Stimulated activated CD8-positive, alpha-beta memory T cell treated with anti-CD3 and anti-CD28 coated beads, Interleukin-2, amount 100 ng/mL, for 48 hours (primary cell): ENCODE results near the gene ADAMTSL5.
A peak's percentile ranks its signal among the peaks of the same experiment; 100 is the strongest.

Experiments
- DNase-seq, 2 donors: peaks; one replicate each; pipeline ENCODE4 v3.0.0-alpha.2; 2020; ENCODE audit warnings: low read depth in 2 of 2

Gene ADAMTSL5

DNA sequence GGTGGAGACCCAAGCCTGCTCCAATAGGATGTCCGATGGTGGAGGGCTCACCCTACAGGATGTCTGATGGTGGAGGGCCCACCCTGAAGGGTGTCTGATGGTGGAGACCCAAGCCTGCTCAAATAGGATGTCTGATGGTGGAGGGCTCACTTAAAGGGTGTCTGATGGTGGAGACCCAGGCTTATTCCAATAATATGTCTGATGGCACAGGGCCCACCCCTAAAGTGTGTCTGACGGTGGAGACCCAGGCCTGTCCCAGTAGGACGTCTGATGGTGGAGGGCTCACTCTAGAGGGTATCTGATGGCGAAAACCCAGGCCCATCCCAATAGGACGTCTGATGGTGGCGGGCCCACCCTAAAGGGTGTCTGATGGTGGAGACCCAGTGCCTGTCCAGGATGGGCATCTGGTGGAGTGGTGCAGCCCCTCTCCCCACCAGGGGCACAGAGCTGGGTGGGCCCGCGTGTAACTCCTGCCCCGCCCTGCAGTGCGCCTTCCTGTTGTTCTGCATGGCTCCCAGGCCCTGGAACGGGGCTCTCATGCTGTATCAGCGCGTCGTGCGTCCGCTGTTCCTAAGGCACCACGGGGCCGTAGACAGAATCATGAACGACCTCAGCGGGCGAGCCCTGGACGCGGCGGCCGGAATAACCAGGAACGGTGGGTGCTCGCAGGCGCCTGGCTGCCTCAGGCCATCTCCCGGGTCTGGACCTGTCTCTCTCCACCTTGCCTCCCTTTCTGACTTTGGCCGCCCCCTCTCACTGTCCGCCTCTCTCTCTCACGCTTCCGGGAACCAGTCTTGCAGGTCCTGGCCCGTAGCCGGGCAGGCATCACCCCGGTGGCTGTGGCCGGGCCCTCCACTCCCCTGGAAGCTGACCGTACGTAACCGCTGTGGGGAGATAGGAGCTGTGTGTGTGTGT lies 16.8 kb downstream of the ADAMTSL5 start:
- DNase-seq = no peak

DNA sequence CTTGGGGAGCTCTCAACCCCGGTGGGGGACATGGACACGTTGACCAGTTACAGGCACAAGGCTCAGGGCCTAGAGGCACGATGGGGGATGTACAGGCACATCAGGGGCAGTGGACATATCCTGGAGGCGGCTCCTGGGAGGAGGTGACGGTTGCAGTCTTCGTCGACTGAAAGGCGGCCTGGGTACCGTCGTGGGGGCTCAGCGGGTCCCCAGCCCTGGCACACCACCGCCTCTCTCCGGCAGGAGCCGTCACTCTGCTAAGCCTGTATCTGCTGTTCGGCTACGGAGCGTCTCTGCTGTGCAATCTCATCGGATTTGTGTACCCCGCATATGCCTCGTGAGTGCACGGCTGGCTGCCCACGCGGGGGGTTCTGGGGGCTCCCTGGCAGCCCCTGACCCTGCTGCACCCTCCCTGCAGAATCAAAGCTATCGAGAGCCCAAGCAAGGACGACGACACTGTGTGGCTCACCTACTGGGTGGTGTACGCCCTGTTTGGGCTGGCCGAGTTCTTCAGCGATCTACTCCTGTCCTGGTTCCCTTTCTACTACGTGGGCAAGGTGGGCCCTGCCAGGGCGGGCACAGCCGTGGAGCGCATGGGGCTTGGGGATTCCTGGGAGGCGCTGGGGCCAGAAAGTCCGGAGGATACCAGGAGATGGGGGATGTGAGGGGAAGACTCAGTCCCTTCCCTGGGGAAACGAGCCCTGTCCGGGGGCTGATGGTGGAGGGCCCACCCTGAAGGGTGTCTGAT lies 17.6 kb downstream of the ADAMTSL5 start:
- DNase-seq = no peak

DNA sequence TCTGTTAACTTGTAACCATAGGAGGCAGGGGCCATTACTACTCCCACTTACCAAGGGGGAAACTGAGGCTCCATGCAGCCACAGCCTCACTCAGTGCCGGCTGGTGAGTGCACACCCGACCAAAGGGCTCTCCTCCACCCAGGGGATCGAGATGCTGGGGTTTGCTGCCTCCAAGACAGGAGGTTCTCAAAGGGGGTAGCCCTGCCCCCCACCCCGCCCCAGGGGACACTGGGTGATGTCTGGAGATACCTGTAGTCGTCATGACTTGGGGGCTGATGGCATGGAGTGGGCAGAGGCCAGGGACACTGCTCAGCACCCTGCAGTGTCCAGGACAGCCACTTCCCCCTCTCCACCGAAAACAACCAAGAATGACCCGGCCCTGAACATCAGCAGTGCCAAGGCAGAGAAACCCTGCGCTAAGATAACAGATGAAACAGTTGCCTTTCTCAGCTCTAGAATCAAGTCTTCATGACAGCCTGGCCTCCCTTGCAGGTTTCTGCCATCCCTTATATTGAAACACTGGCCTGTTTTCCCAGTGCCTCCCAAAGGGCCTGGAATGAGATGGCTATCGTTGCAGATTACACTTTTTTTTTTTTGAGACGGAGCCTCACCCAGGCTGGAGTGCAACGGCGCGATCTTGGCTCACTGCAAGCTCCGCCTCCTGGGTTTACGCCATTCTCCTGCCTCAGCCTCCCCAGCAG lies 18.6 kb downstream of the ADAMTSL5 start:
- no peak for DNase-seq

DNA sequence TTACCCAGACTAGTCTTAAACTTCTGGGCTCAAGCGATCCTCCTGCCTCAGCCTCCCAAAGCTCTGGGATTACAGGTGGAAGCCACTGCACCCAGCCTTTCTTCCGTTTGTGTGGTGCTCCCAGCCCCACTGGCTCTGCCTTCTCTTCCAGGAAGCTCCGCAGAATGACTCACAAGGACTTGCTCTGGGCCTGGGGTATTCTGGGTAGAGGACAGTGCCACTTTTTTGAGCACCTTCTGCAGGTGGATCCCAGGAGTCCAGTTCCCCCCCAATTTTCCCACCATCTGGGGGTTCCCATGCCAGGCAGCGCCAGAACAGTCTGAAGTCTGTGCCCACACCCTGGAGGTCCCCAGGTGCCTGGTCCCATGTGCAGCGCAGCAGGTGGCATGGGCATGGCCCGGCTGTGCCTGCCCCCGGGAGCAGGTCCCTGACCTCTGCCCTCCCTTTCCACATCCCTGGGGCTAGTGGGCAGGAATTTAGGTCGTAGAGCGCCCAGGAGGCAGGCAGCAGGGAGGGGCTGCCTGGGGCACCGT lies 20.3 kb downstream of the ADAMTSL5 start:
- DNase-seq = no peak

DNA sequence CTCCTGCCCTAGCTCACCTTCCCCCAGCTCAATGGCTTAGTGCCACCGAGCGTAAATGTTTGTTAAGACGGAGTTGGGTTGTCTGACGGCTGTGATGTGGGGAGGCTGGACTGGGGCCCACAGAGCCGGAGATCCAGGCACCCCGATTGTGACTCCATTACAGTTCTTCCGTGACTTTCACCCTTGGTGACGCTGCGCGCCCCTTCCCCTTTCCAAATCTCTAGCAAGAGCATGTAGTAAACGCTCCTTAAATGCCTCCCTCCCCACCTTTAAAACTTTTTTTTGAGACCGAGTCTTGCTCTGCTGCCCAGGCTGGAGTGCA lies 21.0 kb downstream of the ADAMTSL5 start:
- no peak for DNase-seq

DNA sequence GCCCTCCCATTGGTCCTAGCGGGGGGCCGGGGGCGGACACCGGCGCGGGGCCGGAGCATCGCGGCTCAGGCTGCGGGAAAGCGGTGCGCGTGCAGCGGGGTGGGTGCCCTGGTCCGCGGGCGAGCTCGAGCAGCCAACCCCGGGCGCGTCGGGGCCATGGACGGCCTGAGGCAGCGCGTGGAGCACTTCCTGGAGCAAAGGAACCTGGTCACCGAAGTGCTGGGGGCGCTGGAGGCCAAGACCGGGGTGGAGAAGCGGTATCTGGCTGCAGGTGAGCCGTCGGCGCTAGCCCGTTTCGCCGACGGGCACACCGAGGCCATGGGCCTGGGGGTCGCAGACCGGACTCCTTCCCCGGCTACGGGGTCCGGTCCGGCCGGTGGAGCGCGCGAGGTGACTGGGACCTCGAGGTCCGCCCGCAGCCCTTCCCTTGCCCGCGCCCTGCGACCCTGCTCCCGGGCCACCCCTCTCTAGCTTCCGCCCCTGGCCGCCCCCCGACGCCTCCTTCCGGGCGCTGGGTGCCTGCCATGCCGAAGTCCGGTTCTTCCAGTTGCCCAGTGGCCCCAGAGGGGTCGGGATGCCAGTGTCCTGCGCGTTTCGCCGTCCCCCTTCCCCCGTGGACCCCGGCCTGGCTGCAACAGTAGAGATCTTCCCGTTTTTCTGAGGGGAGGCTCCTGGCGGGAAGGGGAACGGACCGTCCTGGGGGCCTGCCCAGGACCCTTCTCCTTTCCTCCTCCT lies 21.5 kb downstream of the ADAMTSL5 start, which contains the start of gene REEP6:
TSS of gene REEP6 (plus strand) at position 68 of the 735 bp plus-strand sequence. CDS start at position 157, 89 bp downstream.
- DNase-seq = no peak

DNA sequence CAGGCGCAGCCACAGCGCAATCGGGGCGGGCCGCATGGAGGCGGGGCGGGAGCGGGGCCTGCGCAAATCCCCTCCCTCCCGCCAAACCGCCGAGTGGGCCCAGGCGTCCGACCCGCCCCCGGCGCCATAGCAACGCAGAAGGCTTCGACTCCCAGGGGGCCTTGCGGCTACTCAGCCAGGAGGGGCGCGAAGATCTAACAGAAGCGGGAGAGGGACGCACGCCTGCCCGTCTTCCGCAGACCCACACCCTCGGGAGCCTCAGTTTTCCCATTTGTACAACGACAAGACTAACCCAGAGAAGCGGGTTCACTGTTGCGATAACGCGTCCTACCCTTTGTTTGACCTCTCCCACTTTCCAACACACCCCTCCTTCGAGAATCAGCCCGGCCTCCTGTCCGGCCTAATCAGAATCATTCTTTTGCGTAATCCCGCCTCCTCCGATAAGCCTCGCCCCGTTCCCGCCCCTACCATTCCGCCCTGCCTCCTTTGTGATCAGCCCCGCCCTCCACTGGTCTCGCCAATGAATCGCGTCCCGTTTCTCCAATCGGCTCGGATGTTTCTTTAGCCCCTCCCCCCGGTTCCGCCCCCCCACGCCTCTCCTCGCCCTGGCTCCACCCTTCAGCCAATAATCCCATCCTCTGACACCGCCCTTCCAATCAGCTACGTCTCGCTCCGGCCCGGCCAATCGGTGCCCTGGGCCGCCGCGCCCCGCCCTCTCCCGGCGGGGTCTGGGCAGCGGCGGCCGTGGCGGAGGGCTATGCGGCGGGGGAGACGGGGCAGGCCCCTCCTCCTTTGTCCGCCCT lies 22.3 kb downstream of the ADAMTSL5 start, which contains the start of gene PCSK4:
TSS of gene PCSK4 (minus strand) at position 40 of the 803 bp plus-strand sequence. CDS start at position 36, 4 bp downstream.
- peak; percentile 94 to 98 for DNase-seq

DNA sequence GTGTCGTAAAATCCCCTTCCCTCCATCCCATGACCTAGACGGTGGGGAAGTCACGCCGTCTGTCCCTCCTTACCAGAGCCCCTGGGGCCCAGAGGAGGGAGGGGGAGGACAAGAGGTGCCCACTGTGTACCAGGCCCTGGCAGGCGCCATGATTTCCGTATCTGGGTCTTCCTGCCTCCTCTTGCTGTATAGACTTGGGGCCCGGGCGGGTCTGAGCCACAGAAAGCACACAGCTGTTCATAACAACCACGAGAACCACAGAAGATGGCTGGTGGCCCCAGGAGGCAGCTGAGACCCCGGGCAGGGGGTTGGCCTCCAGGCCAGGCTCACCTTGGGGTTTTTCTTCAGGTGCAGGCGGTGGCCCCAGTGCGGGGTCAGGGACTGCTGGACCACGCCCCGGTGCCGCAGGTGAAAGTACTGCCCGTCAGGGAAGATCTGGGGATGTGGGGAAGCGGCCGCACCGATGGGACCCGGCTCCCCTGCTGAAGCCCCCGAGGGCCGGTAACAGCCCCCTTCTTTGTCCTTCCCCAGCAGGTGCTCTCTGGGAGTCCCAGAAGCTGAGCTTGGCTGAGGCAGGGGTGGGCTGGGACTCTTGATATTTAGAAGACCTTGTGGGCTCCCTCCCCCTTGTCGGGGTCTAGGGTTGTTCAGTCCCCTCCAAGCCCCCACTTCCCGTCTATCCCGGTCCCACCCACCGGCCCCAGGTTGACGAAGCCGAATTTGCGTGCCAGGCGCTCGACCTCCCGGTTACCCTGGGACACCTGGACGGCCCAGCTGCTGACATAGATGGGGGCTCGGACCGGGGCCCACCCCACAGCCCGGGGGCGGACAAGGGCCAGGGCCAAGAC lies 23.1 kb downstream of the ADAMTSL5 start:
- DNase-seq = no peak

DNA sequence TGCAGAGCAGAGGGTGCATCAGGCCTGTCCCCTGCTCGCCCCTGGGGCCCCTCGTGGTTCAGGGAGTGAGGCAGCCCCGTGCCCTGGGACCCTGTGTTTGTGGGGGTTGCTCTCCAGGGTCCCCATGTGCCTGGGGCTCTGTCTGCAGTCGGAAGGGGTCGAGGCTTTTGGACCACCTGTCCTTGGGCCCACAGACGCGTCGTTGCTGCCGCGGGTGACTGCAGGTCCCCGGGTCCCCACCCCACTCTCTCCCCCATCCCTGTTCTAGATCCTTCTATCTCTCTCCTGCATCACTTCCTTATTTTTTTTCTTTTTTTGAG lies 24.6 kb downstream of the ADAMTSL5 start:
- DNase-seq = no peak

DNA sequence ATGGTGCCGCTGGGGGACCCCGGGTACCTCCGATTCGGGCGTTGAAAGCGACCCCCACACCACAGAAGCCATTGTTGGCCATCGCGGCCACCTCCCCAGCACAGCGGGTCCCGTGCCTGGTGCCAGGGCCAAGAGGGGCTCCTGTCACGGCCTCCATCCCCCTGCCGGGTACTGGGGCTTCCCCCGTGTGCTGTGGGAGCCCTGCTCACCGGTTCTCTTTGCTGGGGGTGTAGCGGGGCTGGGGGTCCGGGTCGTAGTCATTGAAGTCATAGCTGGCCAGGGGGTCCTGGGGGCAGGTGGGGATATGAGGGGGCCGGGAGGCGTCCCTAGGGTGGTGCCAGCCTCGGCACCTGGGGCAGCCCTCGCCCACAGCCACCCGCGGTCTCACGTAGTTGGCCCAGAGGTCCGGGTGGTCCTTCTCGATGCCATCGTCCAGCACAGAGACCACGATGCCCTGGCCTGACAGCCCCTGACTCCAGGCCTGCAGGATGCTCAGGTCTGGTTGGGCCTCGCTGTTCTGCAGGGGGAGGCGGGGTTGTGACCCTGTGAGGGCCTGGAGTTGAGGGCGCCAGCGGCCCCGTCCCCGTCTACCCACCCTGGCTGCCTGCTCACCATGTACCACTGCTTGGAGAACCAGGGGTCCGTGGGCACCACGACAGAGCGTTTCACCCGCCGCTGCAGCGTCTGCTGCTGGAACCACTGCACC lies 25.1 kb downstream of the ADAMTSL5 start:
- DNase-seq = no peak

DNA sequence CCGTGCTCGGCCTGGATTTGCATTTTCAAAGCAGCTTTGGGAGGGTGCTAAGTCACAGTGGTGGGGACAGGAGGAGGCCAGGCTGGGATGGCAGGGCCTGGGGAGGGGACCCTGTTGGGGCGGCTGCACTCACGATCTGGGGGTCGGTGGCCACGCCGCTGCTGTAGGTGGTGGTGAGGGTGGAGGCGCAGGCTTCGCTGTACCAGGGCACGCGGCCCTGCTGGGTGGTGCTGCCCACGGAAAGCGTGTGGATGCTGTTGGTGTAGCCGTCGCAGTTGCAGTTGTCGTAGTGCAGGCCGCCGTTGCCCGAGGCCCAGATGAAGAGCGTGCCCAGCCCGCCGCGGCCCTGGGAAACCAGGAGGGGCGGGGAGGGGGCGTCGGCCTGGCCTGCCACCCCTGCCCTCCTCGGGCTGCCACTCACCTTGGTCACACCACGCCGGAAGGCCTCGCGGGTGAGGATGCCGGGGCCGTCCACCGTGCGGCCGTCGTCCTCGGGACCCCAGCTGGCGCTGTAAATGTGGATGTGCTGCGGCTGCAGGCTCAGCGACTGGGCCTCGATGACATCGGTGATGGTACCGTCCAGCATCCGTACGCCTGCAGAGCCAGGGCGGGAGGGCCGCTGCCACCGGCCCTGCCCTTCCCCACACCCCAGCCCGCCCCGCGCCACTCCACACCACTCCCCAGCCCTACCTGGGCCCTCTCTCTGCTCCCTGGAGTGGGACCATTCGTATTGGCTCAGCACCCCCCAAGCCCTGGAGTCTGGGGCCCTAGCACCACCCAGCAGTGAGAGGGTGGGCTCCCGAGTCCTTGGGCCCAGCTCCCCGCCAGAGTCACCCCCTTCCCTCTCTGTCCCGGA lies 25.9 kb downstream of the ADAMTSL5 start:
- no peak for DNase-seq

DNA sequence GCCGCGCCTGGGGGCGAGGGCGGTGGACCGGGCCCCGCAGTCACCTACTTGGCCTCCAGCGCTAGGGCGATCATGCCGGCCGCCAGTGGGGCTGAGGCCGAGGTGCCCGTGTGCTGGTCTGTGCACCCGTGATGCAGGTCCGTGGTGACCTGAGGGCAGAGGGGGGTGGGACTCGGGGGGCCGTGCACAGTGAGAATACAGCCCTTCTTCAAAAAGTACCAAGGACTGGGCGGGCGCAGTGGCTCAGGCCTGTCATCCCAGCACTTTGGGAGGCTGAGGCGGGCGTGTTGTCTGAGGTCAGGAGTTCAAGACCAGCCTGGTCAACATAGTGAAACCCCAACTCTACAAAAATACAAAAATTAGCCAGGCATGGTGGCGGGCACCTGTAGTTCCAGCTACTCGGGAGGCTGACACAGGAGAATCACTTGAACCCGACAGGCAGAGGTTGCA lies 28.8 kb downstream of the ADAMTSL5 start:
- DNase-seq = no peak

DNA sequence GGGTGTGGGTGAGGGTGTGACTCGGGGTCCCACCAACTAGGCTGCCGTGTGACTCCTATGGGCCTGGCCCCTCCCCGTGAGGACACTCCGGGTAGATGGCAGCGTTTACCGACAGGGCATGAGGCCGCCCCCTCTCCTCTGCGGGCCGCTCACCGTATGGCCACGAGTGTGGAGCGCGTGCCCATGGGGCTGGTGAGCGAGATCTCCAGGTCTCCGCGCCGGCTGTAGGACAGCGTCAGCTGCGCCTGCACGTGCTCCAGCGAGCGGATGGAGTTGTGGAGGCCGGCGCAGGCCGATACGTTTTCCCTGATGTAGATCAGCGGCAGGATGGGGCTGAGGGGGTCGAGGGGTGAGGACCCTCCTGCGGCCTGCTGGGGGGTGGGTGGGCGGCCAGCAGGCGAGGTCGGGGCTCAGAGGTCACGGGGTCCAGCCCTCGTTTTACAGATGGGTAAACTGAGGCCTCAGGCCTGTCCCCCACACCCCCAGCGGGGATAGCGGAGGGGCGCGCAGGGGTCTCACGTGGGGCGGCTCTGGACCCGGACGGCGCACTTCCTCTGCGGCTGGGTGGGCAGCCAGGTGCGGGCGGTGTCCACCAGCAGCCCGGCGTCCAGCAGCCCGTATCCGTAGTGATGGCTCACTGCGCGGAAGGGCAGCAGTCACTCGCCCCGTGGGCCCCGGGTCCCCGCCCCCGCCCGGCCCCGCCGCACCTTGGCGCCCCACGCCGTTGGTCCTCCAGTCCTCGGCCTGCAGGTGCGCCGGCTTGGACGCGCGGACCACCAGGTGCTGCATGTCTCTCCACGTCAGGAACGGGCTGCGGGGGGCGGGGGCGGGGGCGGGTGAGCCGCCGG lies 29.5 kb downstream of the ADAMTSL5 start:
- DNase-seq = no peak

DNA sequence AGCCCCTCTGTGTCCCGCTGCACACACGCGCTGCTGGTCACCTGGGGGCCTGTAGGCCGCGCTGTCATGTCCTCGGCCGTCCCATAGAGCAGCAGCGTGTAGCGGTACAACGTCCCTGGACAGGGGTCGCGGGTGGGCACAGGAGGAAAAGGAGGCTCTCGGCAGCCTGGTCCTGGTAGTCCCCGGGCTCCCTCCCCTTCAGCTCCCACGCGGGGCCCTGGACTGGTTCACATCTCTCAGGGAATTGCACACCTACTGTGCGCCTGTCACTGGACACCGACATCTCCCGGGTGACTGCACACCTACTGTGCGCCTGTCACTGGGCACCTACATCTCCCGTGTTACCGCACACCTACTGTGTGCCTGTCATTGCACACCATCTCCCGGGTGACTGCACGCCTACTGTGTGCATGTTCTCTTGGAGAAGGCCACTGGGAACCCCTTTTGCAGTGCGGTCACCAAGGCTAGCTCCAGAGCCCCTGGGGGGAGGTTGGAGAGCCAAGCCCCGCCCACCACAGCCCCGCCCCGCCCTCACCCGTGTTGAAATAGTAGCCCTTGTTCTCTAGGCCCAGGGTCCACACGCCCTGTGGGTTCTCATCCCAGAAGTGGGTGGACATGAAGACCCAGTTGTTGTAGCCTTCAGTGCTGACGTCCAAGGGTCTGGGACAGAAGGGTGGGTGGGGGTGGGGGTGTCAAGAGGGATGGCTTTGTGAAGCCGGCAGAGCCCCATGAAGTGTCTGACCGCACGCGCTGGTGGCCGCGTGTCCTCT lies 30.3 kb downstream of the ADAMTSL5 start:
- no peak for DNase-seq

DNA sequence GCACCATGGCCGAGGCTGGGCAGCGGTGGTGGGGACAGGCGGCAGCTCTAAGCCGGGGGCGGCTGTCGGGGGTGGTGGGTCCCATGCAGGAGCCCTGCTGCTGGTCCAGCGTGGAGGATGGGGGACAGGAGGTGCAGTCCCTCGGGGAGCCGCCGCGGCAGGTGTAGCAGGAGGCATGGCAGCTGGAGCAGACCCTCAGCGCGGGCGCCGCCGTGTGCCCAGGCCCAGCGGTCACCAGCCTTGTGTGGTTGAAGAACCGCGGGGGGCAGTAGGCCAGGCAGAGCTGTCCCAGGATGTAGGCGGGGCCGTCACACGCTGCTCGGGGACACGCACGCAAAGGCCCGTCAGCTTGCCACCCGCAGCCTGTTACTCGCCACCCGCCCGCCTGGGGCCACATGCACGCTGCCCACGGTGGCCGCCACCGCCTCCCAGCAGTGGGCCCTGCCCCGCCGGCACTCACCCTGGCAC lies 30.9 kb downstream of the ADAMTSL5 start:
- no peak for DNase-seq

DNA sequence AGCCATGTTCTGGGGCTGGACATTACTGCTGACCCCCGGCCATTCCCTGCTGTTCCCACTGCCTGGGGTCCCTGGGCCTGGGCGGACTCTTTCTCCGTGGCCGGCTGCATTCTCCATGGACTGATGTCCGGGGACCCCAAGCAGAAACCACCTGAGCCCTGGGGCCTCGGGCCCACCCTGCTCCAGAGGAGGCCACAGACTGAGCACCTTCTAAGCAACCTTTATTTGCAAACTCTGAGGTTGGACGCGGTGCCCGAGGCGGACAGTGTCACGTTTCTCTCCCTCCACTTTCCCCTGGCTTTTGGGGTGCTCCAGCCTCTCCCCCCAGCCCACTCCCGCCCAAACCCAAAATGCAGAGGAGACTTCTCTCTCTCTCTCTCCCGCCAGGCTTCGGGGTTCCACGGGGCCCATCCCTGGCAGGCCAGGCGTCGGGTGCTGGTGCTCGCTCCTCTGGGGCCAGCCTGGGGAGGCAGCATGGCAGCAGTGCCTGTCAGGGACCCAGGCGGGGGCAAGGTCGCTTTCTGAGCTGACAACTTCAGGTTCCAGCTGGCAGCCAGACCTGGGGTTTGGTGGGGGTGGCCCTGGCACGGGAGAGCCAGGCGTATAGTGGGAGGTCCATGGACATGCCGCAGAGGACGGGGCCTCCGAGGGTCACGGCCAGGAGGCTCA lies 31.5 kb downstream of the ADAMTSL5 start:
- DNase-seq = no peak
